ENCODE measurements around the gene PRDM10.
A peak's percentile ranks its signal among the peaks of the same experiment; 100 is the strongest.

PRDM10 gene

GRCh38 chr11:129944696-129945095, 57.9 kb downstream of the PRDM10 start:
- no peak for DNase-seq

- no peak for DNase-seq
Observed at GRCh38 chr11:129943036-129943435, 59.6 kb downstream of the PRDM10 start.

GRCh38 chr11:129939510-129939909, 63.1 kb downstream of the PRDM10 start:
- DNase-seq: no peak

- DNase-seq: no peak
Observed at GRCh38 chr11:129938764-129939163, 63.9 kb downstream of the PRDM10 start.

GRCh38 chr11:129937592-129938238, 64.9 kb downstream of the PRDM10 start:
- no peak for DNase-seq

- no peak for DNase-seq
Observed at GRCh38 chr11:129935723-129936122, 66.9 kb downstream of the PRDM10 start.

GRCh38 chr11:129933891-129934290, 68.7 kb downstream of the PRDM10 start:
- DNase-seq: no peak

- no peak for DNase-seq
Observed at GRCh38 chr11:129933262-129933661, 69.4 kb downstream of the PRDM10 start.

GRCh38 chr11:129932381-129933067, 70.1 kb downstream of the PRDM10 start:
- no peak for DNase-seq

GRCh38 chr11:129930743-129931142, 71.9 kb downstream of the PRDM10 start:
- DNase-seq: no peak

GRCh38 chr11:129930296-129930695, 72.3 kb downstream of the PRDM10 start:
- no peak for DNase-seq

GRCh38 chr11:129929721-129930120, 72.9 kb downstream of the PRDM10 start:
- DNase-seq: no peak

- DNase-seq: no peak
Observed at GRCh38 chr11:129928923-129929692, 73.5 kb downstream of the PRDM10 start.

- no peak for DNase-seq
Observed at GRCh38 chr11:129922674-129923073, 80.0 kb downstream of the PRDM10 start.

GRCh38 chr11:129918361-129918760, 84.3 kb downstream of the PRDM10 start:
- no peak for DNase-seq

- DNase-seq: no peak
Observed at GRCh38 chr11:129917231-129917630, 85.4 kb downstream of the PRDM10 start.

GRCh38 chr11:129911298-129911697, 91.3 kb downstream of the PRDM10 start:
- no peak for DNase-seq

GRCh38 chr11:129910360-129910759, 92.3 kb downstream of the PRDM10 start:
- no peak for DNase-seq

GRCh38 chr11:129905402-129905801, 97.2 kb downstream of the PRDM10 start:
- DNase-seq: no peak

- no peak for DNase-seq
Observed at GRCh38 chr11:129896062-129896461, 106.6 kb downstream of the PRDM10 start.

- peak; percentile 88 for DNase-seq
Observed at GRCh38 chr11:129895126-129896041, 107.3 kb downstream of the PRDM10 start, which contains the start of gene NFRKB. Gene NFRKB (minus strand): TSS chr11:129895578. CDS start chr11:129892849, 2,729 bp downstream.

- DNase-seq: no peak
Observed at GRCh38 chr11:129894278-129895125, 108.1 kb downstream of the PRDM10 start.
